IMR-90 (cell line): ENCODE measurements around the gene PFKP. TPM values are rescaled to one million over a fixed set of nuclear protein-coding genes. Genes with fewer than 3 reads are reported as not detected.

Experiments used
- ATAC-seq: fragments of 200-7000 bp; cut with Tn5 transposase; 2 replicates; pipeline ENCODE4 v1.9.1; 2020; ENCODE audit warnings: low read depth, mild to moderate bottlenecking, moderate library complexity
- BruUV-seq: library from RNA; stranded (reverse); fragments of 400-500 nt; replicated peaks from 2 replicates; lab custom pipeline; 2021; lab: Mats Ljungman, UMichigan
- CTCF ChIA-PET: fragments of 300-600 bp; formaldehyde crosslinking; extraction: SDS; loops from one replicate; lab custom pipeline; 2021; ENCODE audit warnings: antibody characterized with exemption; lab: Yijun Ruan, JAX
- POLR2A ChIA-PET: fragments of 300-600 bp; sonication (Branson Sonifier 250); formaldehyde crosslinking; loops from one replicate; lab custom pipeline; 2022; ENCODE audit warnings: antibody characterized with exemption; ENCODE audit not compliant: unreplicated experiment; lab: Charles Lee
- DNase-seq: peaks from one replicate; pipeline ENCODE4 v3.0.0; 2013
- H2AFZ ChIP-seq: replicated peaks from 2 replicates; pipeline ENCODE3; 2013; ENCODE audit warnings: low read length, mild to moderate bottlenecking; ENCODE audit not compliant: poor library complexity
- H2AK5ac ChIP-seq: 2 replicates; pipeline ENCODE4 v1.6.1; 2013; ENCODE audit warnings: low read depth, low read length, inconsistent platforms
- H2AK9ac ChIP-seq: replicated peaks from 2 replicates; pipeline ENCODE3; 2013; ENCODE audit warnings: mild to moderate bottlenecking, low read depth, low read length, moderate library complexity; ENCODE audit not compliant: poor library complexity
- H2BK120ac ChIP-seq: 2 replicates; pipeline ENCODE4 v1.6.1; 2013; ENCODE audit warnings: low read depth, low read length, inconsistent platforms
- H2BK15ac ChIP-seq: 3 replicates; pipeline ENCODE4 v1.6.1; 2013; ENCODE audit warnings: low read depth, low read length, inconsistent platforms
- H2BK20ac ChIP-seq: 2 replicates; pipeline ENCODE4 v1.6.1; 2013; ENCODE audit warnings: low read depth, mild to moderate bottlenecking, inconsistent platforms, low read length, moderate library complexity
- H2BK5ac ChIP-seq: 2 replicates; pipeline ENCODE4 v1.6.1; 2013; ENCODE audit warnings: mild to moderate bottlenecking, low read depth, low read length, inconsistent platforms; ENCODE audit not compliant: poor library complexity, severe bottlenecking
- H3K14ac ChIP-seq: replicated peaks from 2 replicates; pipeline ENCODE4 v1.6.1; 2013; ENCODE audit warnings: low read depth, low read length, inconsistent platforms
- H3K18ac ChIP-seq: 2 replicates; pipeline ENCODE4 v1.6.1; 2013; ENCODE audit warnings: low read depth, low read length, control low read depth
- H3K23ac ChIP-seq: 2 replicates; pipeline ENCODE4 v1.6.1; 2013; ENCODE audit warnings: low read depth, low read length, inconsistent platforms
- H3K27ac ChIP-seq: 2 replicates; pipeline ENCODE4 v1.5.1; 2013; ENCODE audit warnings: mild to moderate bottlenecking, control low read depth, low read length; ENCODE audit not compliant: insufficient read depth
- H3K27me3 ChIP-seq: 2 replicates; pipeline ENCODE4 v1.6.1; 2013; ENCODE audit warnings: low read length; ENCODE audit not compliant: control insufficient read depth, insufficient read depth
- H3K36me3 ChIP-seq: 2 replicates; pipeline ENCODE4 v1.6.1; 2013; ENCODE audit warnings: low read length, mixed read lengths; ENCODE audit not compliant: control insufficient read depth, insufficient read depth
- H3K4ac ChIP-seq: 2 replicates; pipeline ENCODE4 v1.6.1; 2013; ENCODE audit warnings: low read depth, low read length, inconsistent platforms
- H3K4me1 ChIP-seq: 2 replicates; pipeline ENCODE4 v1.6.1; 2013; ENCODE audit warnings: low read length, mixed read lengths; ENCODE audit not compliant: control insufficient read depth, insufficient read depth
- H3K4me2 ChIP-seq: 2 replicates; pipeline ENCODE4 v1.6.1; 2013; ENCODE audit warnings: low read depth, mild to moderate bottlenecking, control low read depth, low read length, moderate library complexity
- H3K4me3 ChIP-seq: 2 replicates; pipeline ENCODE4 v1.5.1; 2013; ENCODE audit warnings: low read depth, mild to moderate bottlenecking, control low read depth, low read length, moderate library complexity; ENCODE audit not compliant: insufficient read depth
- H3K56ac ChIP-seq: 2 replicates; pipeline ENCODE4 v1.6.1; 2013; ENCODE audit warnings: low read length, inconsistent platforms; ENCODE audit not compliant: insufficient read depth; ENCODE audit errors: extremely low read depth
- H3K79me1 ChIP-seq, 2 experiments: 2 replicates each; pipeline ENCODE4 v1.6.1; 2013; ENCODE audit warnings: low read length in 2 of 2, inconsistent platforms in 1 of 2, low read depth in 1 of 2
- H3K9ac ChIP-seq: 2 replicates; pipeline ENCODE4 v1.6.1; 2013; ENCODE audit warnings: low read depth, low read length, control low read depth
- H3K9me1 ChIP-seq: 2 replicates; pipeline ENCODE4 v1.6.1; 2013; ENCODE audit warnings: low read length, inconsistent platforms; ENCODE audit not compliant: insufficient read depth
- H3K9me3 ChIP-seq: 2 replicates; pipeline ENCODE4 v1.6.1; 2013; ENCODE audit warnings: low read length; ENCODE audit not compliant: control insufficient read depth, insufficient read depth
- H4K20me1 ChIP-seq: 2 replicates; pipeline ENCODE4 v1.6.1; 2013; ENCODE audit warnings: low read length, inconsistent platforms; ENCODE audit not compliant: insufficient read depth
- H4K5ac ChIP-seq: 2 replicates; pipeline ENCODE4 v1.6.1; 2013; ENCODE audit warnings: mild to moderate bottlenecking, low read depth, low read length, control low read depth
- H4K8ac ChIP-seq, 2 experiments: 2 replicates each; pipeline ENCODE4 v1.6.1; 2013; ENCODE audit warnings: low read depth in 2 of 2, low read length in 2 of 2, control low read depth in 1 of 2, inconsistent platforms in 1 of 2
- H4K91ac ChIP-seq: 2 replicates; pipeline ENCODE4 v1.6.1; 2013; ENCODE audit warnings: low read depth, low read length, inconsistent platforms; ENCODE audit not compliant: insufficient read depth
- BHLHE40 ChIP-seq: fragments of 150-350 bp; IDR thresholded peaks from 2 replicates; pipeline ENCODE4 v1.6.1; 2016; ENCODE audit warnings: mild to moderate bottlenecking, low read depth, low read length
- CEBPB ChIP-seq: IDR thresholded peaks from 2 replicates; pipeline ENCODE4 v1.6.1; 2012; ENCODE audit warnings: low read depth, low read length, improper control_type of control experiment
- CHD1 ChIP-seq: IDR thresholded peaks from 2 replicates; pipeline ENCODE4 v1.6.1; 2012; ENCODE audit warnings: low read depth, low read length, improper control_type of control experiment
- CTCF ChIP-seq: conservative IDR thresholded peaks from 2 replicates; pipeline ENCODE4 v1.5.1; 2012; ENCODE audit warnings: mild to moderate bottlenecking, low read depth, low read length, improper control_type of control experiment
- ELK1 ChIP-seq: fragments of 150-350 bp; IDR thresholded peaks from 2 replicates; pipeline ENCODE4 v1.6.1; 2016; ENCODE audit warnings: low read depth, mild to moderate bottlenecking, low read length, moderate library complexity, borderline replicate concordance
- FOS ChIP-seq: fragments of 150-350 bp; IDR thresholded peaks from 2 replicates; pipeline ENCODE4 v1.6.1; 2016; ENCODE audit warnings: low read depth, low read length
- MAZ ChIP-seq: IDR thresholded peaks from 2 replicates; pipeline ENCODE4 v1.6.1; 2012; ENCODE audit warnings: low read depth, mild to moderate bottlenecking, low read length, improper control_type of control experiment, moderate library complexity, borderline replicate concordance
- NFE2L2 ChIP-seq: fragments of 150-350 bp; IDR thresholded peaks from 2 replicates; pipeline ENCODE4 v1.6.1; 2016; ENCODE audit warnings: low read depth, mild to moderate bottlenecking, low read length
- POLR2A ChIP-seq: IDR thresholded peaks from 2 replicates; pipeline ENCODE4 v1.6.1; 2012; ENCODE audit warnings: mild to moderate bottlenecking, low read depth, low read length
- RAD21 ChIP-seq: IDR thresholded peaks from 2 replicates; pipeline ENCODE4 v1.6.1; 2012; ENCODE audit warnings: low read length, improper control_type of control experiment
- RCOR1 ChIP-seq: IDR thresholded peaks from 2 replicates; pipeline ENCODE4 v1.6.1; 2012; ENCODE audit warnings: mild to moderate bottlenecking, low read length, improper control_type of control experiment; ENCODE audit not compliant: insufficient replicate concordance
- RFX5 ChIP-seq: IDR thresholded peaks from 2 replicates; pipeline ENCODE4 v1.8.0; 2012; ENCODE audit warnings: low read depth, mild to moderate bottlenecking, low read length, moderate library complexity
- SMC3 ChIP-seq: fragments of 150-350 bp; IDR thresholded peaks from 2 replicates; pipeline ENCODE4 v1.6.1; 2016; ENCODE audit warnings: low read depth, mild to moderate bottlenecking, antibody characterized with exemption, low read length, moderate library complexity
- USF2 ChIP-seq: fragments of 150-350 bp; IDR thresholded peaks from 2 replicates; pipeline ENCODE4 v1.6.1; 2017; ENCODE audit warnings: mild to moderate bottlenecking, antibody characterized with exemption, low read length, low read depth
- WGBS, 2 experiments: methylation state at CpG; one replicate each; pipeline versions ENCODE4 v1.1.5 to v1.1.7; 2013; ENCODE audit warnings: missing lambda C conversion rate in 2 of 2; ENCODE audit not compliant: insufficient read length in 1 of 2; ENCODE audit errors: extremely low coverage in 2 of 2; 5-methylcytosine and 5-hydroxymethylcytosine counted together
- dilution Hi-C: fragments of 300-500 bp; cut with HindIII; formaldehyde crosslinking; loops from one replicate; pipeline ENCODE4 v1.14.3; 2018; ENCODE audit warnings: low sequenced_read_pairs; ENCODE audit not compliant: unreplicated experiment
- in situ Hi-C: fragments of 300-500 bp; cut with MboI; formaldehyde crosslinking; loops from 3 replicates; pipeline ENCODE4 v1.14.3; 2019; ENCODE audit warnings: low sequenced_read_pairs, inconsistent platforms, mixed read lengths
- intact Hi-C: fragments of 100-400 bp; cut with micrococcal nuclease; formaldehyde crosslinking; loops from 2 replicates; pipeline ENCODE4 v1.10.0; 2022
- polyA plus RNA-seq, 3 experiments: library from polyadenylated mRNA; depleted of rRNA; stranded (reverse); fragments of >200 nt; gene quantifications; 2 replicates each; pipeline ENCODE4 v1.2.3, GENCODE V29; 2012; ENCODE audit warnings: low replicate concordance in 1 of 3
- total RNA-seq: library from RNA; depleted of rRNA; stranded (reverse); fragments of >200 nt; gene quantifications from 2 replicates; pipeline ENCODE4 v1.2.3, GENCODE V29; 2012

Gene PFKP
- total and polyA plus RNA-seq, 2 of the 4 experiments (the other 2 are of a cell fraction), result 223 to 294 TPM

- H3K36me3 ChIP-seq, result peaks cover 80% of the 10 kb centered on the region
- TF ChIP-seq CEBPB (no peak), USF2 (no peak), RAD21 (no peak), SMC3 (no peak), FOS (no peak), BHLHE40 (no peak), POLR2A (no peak), NFE2L2 (no peak), RCOR1 (no peak), MAZ (no peak), CTCF (no peak), CHD1 (no peak), RFX5 (no peak), ELK1 (no peak)
These were observed 65.0 kb downstream of the PFKP start for GRCh38 chr10:3132036-3133025.

More at GRCh38 chr10:3132036-3133025, 65.0 kb downstream of the PFKP start:
- no peak overlapping the region for H2AK9ac ChIP-seq
- no peak overlapping the region for H4K8ac ChIP-seq
- in situ Hi-C loops, result no loop called here
- H3K4me3 ChIP-seq, result no peak overlapping the region
- no peak overlapping the region for H2BK120ac ChIP-seq
- no peaks in the 10 kb centered on the region for H3K27me3 ChIP-seq
- H3K27ac ChIP-seq, result no peak overlapping the region
- H2AFZ ChIP-seq, result no peak overlapping the region
- no peaks in the 10 kb centered on the region for H3K9me3 ChIP-seq
- POLR2A ChIA-PET, result no interaction called here
- no peak overlapping the region for H3K4ac ChIP-seq
- DNase-seq (no peak), ATAC-seq (no peak)
- H3K79me1 ChIP-seq, result peaks cover 21 to 49% of the 10 kb centered on the region in 2 experiments; a peak in 3 of 4 replicates
- no peak overlapping the region for H2AK5ac ChIP-seq
- no peak overlapping the region for H3K4me2 ChIP-seq
- dilution Hi-C loops, result no loop called here
- no TSS peak for BruUV-seq
- no peak overlapping the region for H3K9ac ChIP-seq
- peaks cover 13% of the 10 kb centered on the region for H4K20me1 ChIP-seq
- intact Hi-C loops, result no loop called here
- H2BK5ac ChIP-seq, result no peak overlapping the region
- no peak overlapping the region for H3K23ac ChIP-seq
- H3K56ac ChIP-seq, result no peak overlapping the region
- no peak overlapping the region for H4K91ac ChIP-seq
- peaks cover 10% of the 10 kb centered on the region for H3K9me1 ChIP-seq
- no peak overlapping the region for H3K14ac ChIP-seq
- H2BK20ac ChIP-seq, result no peak overlapping the region
- CTCF ChIA-PET, result no interaction called here
- H3K4me1 ChIP-seq, result no peaks in the 10 kb centered on the region
- no peak overlapping the region for H4K5ac ChIP-seq
- WGBS, 2 experiments, result 83% methylated on average over 10 of the region's 22 CpGs; no CpG with 5 or more reads in 1 of the 2 experiments
- no peak overlapping the region for H2BK15ac ChIP-seq
- no peak overlapping the region for H3K18ac ChIP-seq
